NCI-H1436 treated with DMSO at 0.1 percent for 48 hours (cell line): ENCODE results near the gene URI1.
"Not testable (repeated sequence)": the region's sequence is repeated elsewhere in the genome, so short reads cannot be mapped to it uniquely, and the experiment has no call there.

Experiments
- DNase-seq: peaks from one replicate; lab custom pipeline; 2025; lab: John Stamatoyannopoulos, UW

Gene URI1

GRCh38 chr19:30024091-30024490, 82.1 kb downstream of the URI1 start:
- no peak for DNase-seq

GRCh38 chr19:30026933-30027332, 84.9 kb downstream of the URI1 start:
- no peak for DNase-seq

GRCh38 chr19:30028118-30028991, 86.3 kb downstream of the URI1 start:
- no peak for DNase-seq

DNA sequence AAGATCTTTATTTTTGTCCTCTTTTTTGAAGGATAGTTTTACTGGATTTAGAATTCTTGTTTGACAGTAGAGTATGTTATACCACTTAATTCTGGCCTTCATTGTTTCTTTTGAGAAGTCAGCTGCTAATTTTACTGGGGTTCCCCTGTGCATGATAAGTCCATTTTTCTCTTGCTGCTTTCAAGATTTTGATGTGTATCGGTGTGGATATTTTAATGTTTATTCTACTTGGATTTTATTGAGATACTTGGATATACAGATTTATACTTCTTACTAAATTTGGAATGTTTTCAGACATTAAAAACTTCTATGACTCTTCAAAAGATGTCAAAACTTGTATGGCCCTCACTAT, 86.9 kb downstream of the URI1 start:
- no peak for DNase-seq

DNA sequence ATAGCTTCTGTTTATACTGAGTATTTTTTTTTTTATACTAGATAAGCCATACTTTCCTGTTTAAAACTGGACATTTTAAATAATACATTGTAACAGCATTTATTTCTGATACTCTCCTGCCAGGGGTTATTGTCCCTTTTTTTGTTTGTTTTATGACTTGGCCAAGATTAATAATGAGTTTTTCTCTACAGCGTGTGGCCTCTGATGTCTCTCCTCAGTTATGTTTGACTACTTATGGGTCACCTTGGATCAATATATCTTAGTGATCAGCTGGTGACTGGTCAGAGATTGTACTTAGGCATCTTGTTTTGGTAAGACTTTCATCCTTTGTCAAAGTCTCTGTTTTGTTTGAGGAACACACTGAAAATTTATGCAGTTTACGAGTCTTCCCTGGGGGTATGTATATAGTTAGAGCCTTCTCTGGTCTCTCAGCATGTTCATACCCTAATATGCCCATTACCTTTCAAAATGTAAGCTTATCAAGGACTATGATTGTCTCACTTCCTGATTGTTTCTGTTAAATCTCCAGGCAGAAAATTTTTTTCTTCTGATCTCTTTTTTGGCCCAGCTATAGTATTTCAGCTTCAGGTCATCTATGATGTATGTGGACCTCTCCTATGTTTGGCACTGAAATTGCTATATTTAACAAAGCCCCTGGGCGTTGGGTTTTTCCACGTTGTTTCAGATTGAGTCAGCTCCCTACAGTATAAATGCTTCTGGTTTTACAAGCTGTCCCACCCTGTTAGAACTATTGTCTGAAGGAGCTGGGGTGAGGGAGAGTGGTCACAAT, 87.9 kb downstream of the URI1 start:
- DNase-seq, result no peak

GRCh38 chr19:30034321-30034720, 92.3 kb downstream of the URI1 start:
- DNase-seq, result no peak

DNA sequence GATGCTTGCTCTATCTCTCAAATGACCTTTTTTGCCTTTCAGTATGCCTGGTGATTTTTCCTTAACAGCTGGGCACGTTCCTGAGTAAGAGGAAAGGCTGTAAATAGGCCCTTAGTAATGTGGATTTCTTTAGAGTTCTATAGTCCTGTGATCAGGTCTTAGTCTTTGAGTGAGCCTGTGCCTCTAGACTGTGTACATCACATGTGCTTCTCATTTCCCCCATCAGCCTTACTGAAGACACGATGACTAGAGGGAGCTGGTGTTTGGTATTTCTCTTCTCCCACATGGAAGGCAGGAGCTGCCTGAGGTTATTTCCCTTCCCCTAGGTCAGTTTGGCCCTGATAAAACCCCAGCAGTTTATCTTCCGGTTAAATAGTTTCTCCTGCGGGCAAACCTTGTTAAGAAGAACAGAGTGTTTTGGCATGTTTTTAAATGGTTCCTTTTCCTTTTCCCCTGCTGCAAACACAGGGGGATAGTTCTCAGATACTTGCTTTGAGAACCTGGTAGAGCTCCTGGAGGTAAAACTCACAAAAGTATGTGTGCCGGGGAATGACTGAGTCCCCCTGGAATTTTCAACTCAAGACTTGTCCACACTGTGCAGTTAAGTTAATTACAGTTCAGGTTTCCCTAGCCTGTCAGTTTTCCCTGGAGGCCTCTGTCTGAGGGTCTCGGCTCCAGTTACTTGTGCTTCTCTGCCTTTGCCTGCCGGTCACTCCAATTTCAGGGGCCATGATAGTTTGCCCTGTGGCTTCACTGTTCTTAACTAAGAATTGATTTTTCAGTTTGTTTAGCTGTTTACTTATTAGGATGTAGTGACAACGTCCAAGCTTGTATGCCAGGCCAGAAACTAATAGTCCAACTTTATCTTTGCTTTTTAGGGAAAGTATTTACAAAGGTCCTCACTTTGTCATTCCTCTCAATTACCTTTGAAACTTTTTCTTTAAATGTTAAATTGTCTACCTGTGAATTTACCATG, 94.4 kb downstream of the URI1 start:
- DNase-seq, result no peak

- no peak for DNase-seq
Measured at GRCh38 chr19:30037835-30038234, 95.8 kb downstream of the URI1 start.

GRCh38 chr19:30041931-30042330, 99.9 kb downstream of the URI1 start:
- not testable (repeated sequence) for DNase-seq

DNA sequence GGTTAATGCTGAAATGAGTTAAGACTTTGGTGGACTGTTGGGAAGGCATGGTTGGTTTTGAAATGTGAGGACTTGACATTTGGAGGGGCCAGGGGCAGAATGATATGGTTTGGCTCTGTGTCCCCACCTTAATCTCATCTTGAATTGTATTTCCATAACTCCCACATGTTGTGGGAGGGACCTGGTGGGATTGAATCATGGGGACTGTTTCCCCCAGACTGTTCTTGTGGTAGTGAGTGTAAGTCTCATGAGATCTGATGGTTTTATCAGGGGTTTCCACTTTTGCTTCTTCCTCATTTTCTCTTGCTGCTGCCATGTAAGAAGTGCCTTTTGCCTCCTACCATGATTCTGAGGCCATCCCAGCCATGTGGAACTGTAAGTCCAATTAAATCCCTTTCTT, 101.0 kb downstream of the URI1 start:
- not testable (repeated sequence) for DNase-seq

DNA sequence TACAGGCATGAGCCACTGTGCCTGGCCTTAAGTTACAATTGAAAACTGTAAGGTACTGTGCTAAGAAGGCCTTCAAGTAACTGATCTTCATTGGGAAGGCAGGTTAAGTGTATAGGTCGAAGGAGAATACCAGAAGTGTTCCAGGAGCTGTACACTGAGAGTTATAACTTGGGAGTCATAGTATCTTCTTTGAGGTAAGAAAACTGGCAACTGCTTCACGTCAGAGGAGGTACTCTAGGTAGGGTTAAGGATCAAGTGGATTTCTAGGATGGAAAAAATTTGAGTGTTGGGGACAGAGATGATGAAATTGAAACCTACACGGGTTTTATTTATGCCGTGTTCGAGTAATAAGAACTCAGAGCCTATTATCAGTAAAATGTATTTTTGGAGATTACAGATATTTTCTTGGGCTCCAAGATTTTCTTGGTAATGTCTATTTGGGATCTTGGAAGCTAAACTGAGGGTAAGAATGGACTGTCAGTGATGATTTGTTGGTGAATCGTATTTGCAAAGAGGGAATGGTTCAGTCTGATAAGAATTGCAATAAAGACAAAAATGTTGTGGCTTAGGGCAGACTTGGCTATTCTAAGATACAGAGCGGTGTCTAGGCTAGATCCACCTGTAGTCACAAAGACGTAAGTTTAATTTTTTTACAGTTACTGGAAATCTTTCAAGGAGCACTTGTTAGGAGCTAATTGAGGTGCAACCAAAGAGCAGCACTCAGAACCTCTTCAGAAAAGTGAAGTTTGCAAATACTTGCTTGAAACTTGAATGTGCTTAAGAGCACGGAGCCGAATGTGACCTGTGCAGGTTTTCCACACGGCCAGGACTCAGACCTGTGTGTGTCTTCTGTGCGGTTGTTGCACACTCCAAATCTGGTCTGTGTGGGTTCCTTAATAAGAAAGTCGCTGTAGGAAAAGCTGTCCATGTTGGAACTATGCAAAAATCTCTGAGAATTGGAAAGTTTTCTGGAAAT, 102.5 kb downstream of the URI1 start:
- no peak for DNase-seq

GRCh38 chr19:30046522-30046921, 104.5 kb downstream of the URI1 start:
- peak; percentile 17 for DNase-seq

DNA sequence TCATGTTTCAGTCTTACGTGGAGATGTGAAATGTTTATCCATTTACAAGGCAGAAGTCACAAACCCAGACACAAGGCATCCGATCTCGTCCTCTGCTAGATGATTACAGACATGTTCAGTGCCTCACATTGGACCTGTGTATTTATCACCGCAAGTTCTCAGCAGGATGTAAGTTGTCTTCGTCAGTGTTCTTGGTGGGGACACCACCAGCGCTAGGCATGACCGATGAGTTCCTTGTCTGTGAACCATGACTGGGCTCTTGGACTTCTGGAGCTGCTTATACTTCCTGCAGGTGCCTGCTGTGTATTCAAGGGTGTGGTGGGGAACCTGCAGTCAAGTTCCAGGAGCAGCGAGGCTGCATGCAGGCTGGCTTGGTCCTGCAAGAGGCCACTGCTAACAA, 105.4 kb downstream of the URI1 start:
- no peak for DNase-seq

DNA sequence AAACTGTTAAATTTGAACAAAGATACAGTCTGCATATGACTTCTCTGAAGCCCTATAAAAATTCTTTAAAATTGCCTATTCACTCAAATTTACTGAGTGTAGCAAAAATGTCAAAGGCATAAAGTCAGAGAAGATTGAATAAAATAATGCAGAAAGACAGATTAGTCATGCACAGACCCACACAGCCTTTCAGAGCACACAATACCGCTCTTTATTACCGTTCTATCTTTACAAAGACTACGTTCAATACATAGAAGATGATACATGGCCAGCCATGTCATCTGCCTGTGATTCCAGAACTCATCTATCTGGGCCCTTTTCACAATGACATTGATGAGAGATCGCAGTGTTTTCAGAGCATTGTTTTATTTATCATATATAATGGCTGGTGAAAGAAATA, 107.2 kb downstream of the URI1 start:
- DNase-seq, result no peak

- DNase-seq, result no peak
Measured at GRCh38 chr19:30049846-30050667, 108.0 kb downstream of the URI1 start.

GRCh38 chr19:30052122-30053075, 110.4 kb downstream of the URI1 start:
- DNase-seq, result no peak

DNA sequence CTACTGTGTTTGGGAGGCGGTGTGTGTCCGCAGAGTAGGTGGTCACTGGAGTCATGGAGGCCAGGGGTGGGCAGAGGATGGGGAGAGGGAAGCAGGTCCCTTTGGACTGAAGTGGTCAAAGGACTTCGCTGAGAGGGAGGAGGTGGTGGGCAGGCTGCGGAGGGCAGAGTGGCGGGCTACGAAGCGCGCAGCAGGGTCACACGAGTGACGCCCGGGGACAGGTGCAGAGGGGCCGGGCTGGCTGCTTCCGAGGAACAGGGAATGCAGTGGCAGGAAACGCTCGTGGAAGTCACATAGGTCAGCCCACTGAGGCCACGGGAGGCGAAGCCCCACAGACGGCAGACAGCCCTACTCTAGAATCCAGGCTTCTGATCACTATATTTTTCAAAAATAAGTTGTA, 111.5 kb downstream of the URI1 start:
- no peak for DNase-seq

DNA sequence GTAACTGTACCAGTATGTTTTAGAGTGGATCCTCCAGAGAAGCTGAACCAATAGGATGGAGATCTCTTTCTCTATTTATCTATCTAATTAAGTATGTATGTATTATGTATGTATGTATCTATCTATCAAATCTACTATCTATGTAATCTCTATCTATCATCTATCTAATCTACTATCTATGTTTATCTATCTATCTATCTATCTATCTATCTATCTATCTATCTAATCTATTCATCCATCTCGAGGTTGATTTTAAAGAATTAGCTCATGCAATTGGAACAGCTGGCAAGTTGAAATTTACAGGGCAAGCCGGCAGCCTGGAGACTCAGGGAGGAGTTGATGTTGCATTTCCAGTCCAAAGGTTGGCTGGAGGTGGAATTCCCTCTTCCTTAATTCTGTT, 112.2 kb downstream of the URI1 start:
- DNase-seq, result no peak

DNA sequence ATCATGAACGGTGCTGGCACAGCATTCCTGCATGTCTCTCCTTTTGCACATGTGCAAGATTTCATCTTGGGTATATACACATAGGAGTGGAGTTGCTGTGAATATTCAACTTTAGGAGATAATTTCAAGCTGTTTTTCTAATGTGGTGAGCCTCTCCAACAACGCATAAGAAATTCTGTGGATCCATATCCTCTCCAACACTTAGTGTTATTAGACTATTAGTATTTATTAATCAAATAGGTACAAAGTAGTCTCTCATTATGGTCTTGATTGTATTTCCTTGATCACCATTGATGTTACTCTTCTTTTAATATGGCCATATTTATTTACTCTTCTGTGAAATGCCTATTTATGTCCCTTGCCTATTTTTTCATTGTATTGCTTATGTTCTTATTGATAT, 114.5 kb downstream of the URI1 start:
- DNase-seq, result no peak
